Neural cell (in vitro differentiated cells): ENCODE results near the gene RPUSD3. TPM values are rescaled to one million over a fixed set of nuclear protein-coding genes. Genes with fewer than 3 reads are reported as not detected.

Source experiments
- H2AFZ ChIP-seq: fragments of 200-600, 300-800 bp; sonication (generic), shearing (Covaris generic); 2 replicates; pipeline ENCODE4 v1.6.0; 2014; ENCODE audit warnings: low read depth, mild to moderate bottlenecking, antibody characterized with exemption, low read length, moderate library complexity
- H3F3A ChIP-seq: fragments of 200-600 bp; shearing (Covaris generic); 2 replicates; pipeline ENCODE4 v1.6.1; 2016; ENCODE audit warnings: mild to moderate bottlenecking, moderate library complexity, mixed read lengths, antibody characterized with exemption, low read length; ENCODE audit not compliant: insufficient read depth, poor library complexity, severe bottlenecking
- H3K27ac ChIP-seq: fragments of 200-600, 300-800 bp; sonication (generic), shearing (Covaris generic); 2 replicates; pipeline ENCODE4 v1.5.1; 2014; ENCODE audit warnings: mild to moderate bottlenecking, low read length, moderate library complexity
- H3K27me3 ChIP-seq: fragments of 300-800, 200-600 bp; sonication (generic), shearing (Covaris generic); 2 replicates; pipeline ENCODE4 v1.6.0; 2014; ENCODE audit warnings: mild to moderate bottlenecking, low read depth, low read length, moderate library complexity; ENCODE audit not compliant: insufficient read depth
- H3K36me3 ChIP-seq: fragments of 300-800, 200-600 bp; sonication (generic), shearing (Covaris generic); 2 replicates; pipeline ENCODE4 v1.5.1; 2014; ENCODE audit warnings: mild to moderate bottlenecking, antibody characterized with exemption, low read length, moderate library complexity; ENCODE audit not compliant: insufficient read depth
- H3K4me2 ChIP-seq: fragments of 300-800, 200-600 bp; sonication (generic), shearing (Covaris generic); 2 replicates; pipeline ENCODE4 v1.6.0; 2014; ENCODE audit warnings: mild to moderate bottlenecking, low read length
- H3K4me3 ChIP-seq: fragments of 300-800, 200-600 bp; sonication (generic), shearing (Covaris generic); 2 replicates; pipeline ENCODE4 v1.5.1; 2014; ENCODE audit warnings: mild to moderate bottlenecking, low read length, moderate library complexity
- H3K79me2 ChIP-seq: fragments of 200-600 bp; shearing (Covaris generic); replicated peaks from 2 replicates; pipeline ENCODE4 v1.6.0; 2014; ENCODE audit warnings: mild to moderate bottlenecking, low read length, moderate library complexity; ENCODE audit not compliant: insufficient read depth
- H3K9ac ChIP-seq: fragments of 300-800, 200-600 bp; sonication (generic), shearing (Covaris generic); 2 replicates; pipeline ENCODE4 v1.6.1; 2016; ENCODE audit warnings: mild to moderate bottlenecking, low read length, mixed read lengths
- H3K9me2 ChIP-seq: fragments of 200-600 bp; shearing (Covaris generic); 2 replicates; pipeline ENCODE4 v1.6.1; 2016; ENCODE audit warnings: mild to moderate bottlenecking, low read length, mixed read lengths; ENCODE audit not compliant: insufficient read depth
- H3K9me3 ChIP-seq: fragments of 200-600, 300-800 bp; sonication (generic), shearing (Covaris generic); 2 replicates; pipeline ENCODE4 v1.6.1; 2016; ENCODE audit warnings: mild to moderate bottlenecking, mixed run types, low read length, moderate library complexity, mixed read lengths
- H4K20me1 ChIP-seq: fragments of 200-600 bp; shearing (Covaris generic); 2 replicates; pipeline ENCODE4 v1.6.1; 2016; ENCODE audit warnings: mild to moderate bottlenecking, mixed run types; ENCODE audit not compliant: insufficient read depth
- CTCF ChIP-seq: fragments of 450-650 bp; IDR thresholded peaks from 2 replicates; pipeline ENCODE4 v1.5.1; 2014; ENCODE audit warnings: antibody characterized with exemption, mild to moderate bottlenecking, moderate library complexity; ENCODE audit not compliant: poor library complexity, severe bottlenecking
- EP300 ChIP-seq: fragments of 450-650 bp; conservative IDR thresholded peaks from 2 replicates; pipeline ENCODE4 v1.6.1; 2014; ENCODE audit warnings: antibody characterized with exemption, mild to moderate bottlenecking, moderate library complexity; ENCODE audit not compliant: poor library complexity, severe bottlenecking
- EZH2 ChIP-seq: fragments of 200-600, 300-800 bp; shearing (Covaris generic), sonication (generic); IDR thresholded peaks from 2 replicates; pipeline ENCODE4 v1.6.1; 2014; ENCODE audit warnings: antibody characterized with exemption, low read length, borderline replicate concordance, mild to moderate bottlenecking; ENCODE audit not compliant: insufficient read depth, poor library complexity, severe bottlenecking
- MXI1 ChIP-seq: fragments of 450-650 bp; conservative IDR thresholded peaks from 2 replicates; pipeline ENCODE4 v1.6.1; 2014; ENCODE audit warnings: antibody characterized with exemption, mild to moderate bottlenecking; ENCODE audit not compliant: poor library complexity, severe bottlenecking
- POLR2AphosphoS5 ChIP-seq: IDR thresholded peaks from 2 replicates; pipeline ENCODE4 v1.6.1; 2012
- RAD21 ChIP-seq: fragments of 450-650 bp; conservative IDR thresholded peaks from 2 replicates; pipeline ENCODE4 v1.6.1; 2014; ENCODE audit warnings: antibody characterized with exemption, mild to moderate bottlenecking, moderate library complexity
- REST ChIP-seq: IDR thresholded peaks from 2 replicates; pipeline ENCODE4 v1.6.1; 2012; ENCODE audit warnings: borderline replicate concordance
- SMC3 ChIP-seq: fragments of 450-650 bp; conservative IDR thresholded peaks from 2 replicates; pipeline ENCODE4 v1.6.1; 2014; ENCODE audit warnings: antibody characterized with exemption, mild to moderate bottlenecking, moderate library complexity; ENCODE audit not compliant: poor library complexity
- TAF1 ChIP-seq: IDR thresholded peaks from 2 replicates; pipeline ENCODE4 v1.6.1; 2012; ENCODE audit warnings: low read depth
- polyA plus RNA-seq: library from polyadenylated mRNA; depleted of rRNA; stranded (reverse); fragments of >200 nt; gene quantifications from 2 replicates; pipeline ENCODE4 v1.2.3, GENCODE V29; 2014

The RPUSD3 gene
- polyA plus RNA-seq, 1 donor from 2014 or later, result 35.2 TPM

- Histone ChIP-seq H3K27ac (no peak overlapping the region), H4K20me1 (no peaks in the 10 kb centered on the region), H3K9ac (no peak overlapping the region), H2AFZ (no peak overlapping the region), H3K36me3 (no peaks in the 10 kb centered on the region), H3K9me2 (no peaks in the 10 kb centered on the region), H3K79me2 (no peaks in the 10 kb centered on the region), H3K4me2 (no peak overlapping the region), H3K4me3 (no peak overlapping the region), H3K9me3 (no peaks in the 10 kb centered on the region), H3F3A (no peaks in the 10 kb centered on the region), H3K27me3 (no peaks in the 10 kb centered on the region)
- TF ChIP-seq REST (no peak), MXI1 (no peak), EP300 (no peak), RAD21 (no peak), POLR2AphosphoS5 (no peak), EZH2 (no peak)
Measured at GRCh38 chr3:9846231-9846630, 2.4 kb upstream of the RPUSD3 start.

GRCh38 chr3:9841015-9841414 is 2.8 kb downstream of the RPUSD3 start:
- H3K9me2 ChIP-seq, result no peaks in the 10 kb centered on the region
- H4K20me1 ChIP-seq, result no peaks in the 10 kb centered on the region
- no peak overlapping the region for H3K4me2 ChIP-seq
- no peaks in the 10 kb centered on the region for H3K27me3 ChIP-seq
- TF ChIP-seq EZH2 (no peak), TAF1 (no peak), POLR2AphosphoS5 (no peak), REST (no peak), MXI1 (no peak), EP300 (no peak), CTCF (no peak), RAD21 (no peak), SMC3 (no peak)
- H2AFZ ChIP-seq, result no peak overlapping the region
- no peaks in the 10 kb centered on the region for H3K36me3 ChIP-seq
- no peaks in the 10 kb centered on the region for H3K79me2 ChIP-seq
- H3F3A ChIP-seq, result no peaks in the 10 kb centered on the region
- no peak overlapping the region for H3K27ac ChIP-seq
- H3K9ac ChIP-seq, result no peak overlapping the region
- H3K4me3 ChIP-seq, result no peak overlapping the region
- no peaks in the 10 kb centered on the region for H3K9me3 ChIP-seq
